GM10266 (cell line): ENCODE data around the gene CPEB1.

Experiments
- DNase-seq: peaks from one replicate; pipeline ENCODE4 v3.0.0; 2012; ENCODE audit errors: extremely low spot score
- TF ChIP-seq, protein P1 (sequence below): IDR thresholded peaks from 2 replicates; pipeline ENCODE4 v1.5.1; 2012; ENCODE audit warnings: mild to moderate bottlenecking, low read depth; ENCODE audit not compliant: control insufficient read depth, insufficient read depth; ENCODE audit errors: missing control alignments

CPEB1 gene

DNA sequence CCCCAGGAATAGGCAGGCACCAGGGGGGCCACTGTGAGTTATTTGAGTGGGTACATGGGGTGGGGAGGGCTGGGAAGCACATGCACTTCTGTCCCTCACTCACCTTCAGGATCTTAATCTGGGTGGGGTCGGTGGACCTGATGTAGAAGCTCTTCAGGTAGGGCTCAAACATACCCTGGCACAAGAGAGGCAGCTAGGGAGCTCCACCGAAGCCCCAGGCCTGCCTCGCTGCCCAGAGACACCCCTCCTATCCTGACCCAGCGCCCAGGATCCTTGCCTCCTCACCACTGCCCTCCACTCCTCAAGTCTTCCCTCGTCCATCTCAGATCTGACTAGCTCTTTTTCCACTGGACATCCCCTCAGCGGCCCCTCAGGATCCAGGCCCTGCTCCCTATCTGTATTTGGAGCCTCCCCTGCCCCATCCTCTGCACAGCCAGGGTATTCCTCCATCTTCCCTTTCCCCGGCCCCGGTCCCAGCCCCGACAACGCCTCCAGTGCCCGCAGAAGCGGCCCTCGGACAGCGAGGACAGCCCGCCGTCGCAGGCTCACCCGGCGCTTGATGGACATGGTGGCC, 32.5 kb upstream of the CPEB1 start:
- DNase-seq = no peak

GRCh38 chr15:82677720-82678323, 30.7 kb upstream of the CPEB1 start:
- no peak for DNase-seq
- TF ChIP-seq, protein P1, sequence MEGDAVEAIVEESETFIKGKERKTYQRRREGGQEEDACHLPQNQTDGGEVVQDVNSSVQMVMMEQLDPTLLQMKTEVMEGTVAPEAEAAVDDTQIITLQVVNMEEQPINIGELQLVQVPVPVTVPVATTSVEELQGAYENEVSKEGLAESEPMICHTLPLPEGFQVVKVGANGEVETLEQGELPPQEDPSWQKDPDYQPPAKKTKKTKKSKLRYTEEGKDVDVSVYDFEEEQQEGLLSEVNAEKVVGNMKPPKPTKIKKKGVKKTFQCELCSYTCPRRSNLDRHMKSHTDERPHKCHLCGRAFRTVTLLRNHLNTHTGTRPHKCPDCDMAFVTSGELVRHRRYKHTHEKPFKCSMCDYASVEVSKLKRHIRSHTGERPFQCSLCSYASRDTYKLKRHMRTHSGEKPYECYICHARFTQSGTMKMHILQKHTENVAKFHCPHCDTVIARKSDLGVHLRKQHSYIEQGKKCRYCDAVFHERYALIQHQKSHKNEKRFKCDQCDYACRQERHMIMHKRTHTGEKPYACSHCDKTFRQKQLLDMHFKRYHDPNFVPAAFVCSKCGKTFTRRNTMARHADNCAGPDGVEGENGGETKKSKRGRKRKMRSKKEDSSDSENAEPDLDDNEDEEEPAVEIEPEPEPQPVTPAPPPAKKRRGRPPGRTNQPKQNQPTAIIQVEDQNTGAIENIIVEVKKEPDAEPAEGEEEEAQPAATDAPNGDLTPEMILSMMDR = no peak

More for the DNA sequence above, 32.5 kb upstream of the CPEB1 start:
- TF ChIP-seq, protein P1 = no peak

DNA sequence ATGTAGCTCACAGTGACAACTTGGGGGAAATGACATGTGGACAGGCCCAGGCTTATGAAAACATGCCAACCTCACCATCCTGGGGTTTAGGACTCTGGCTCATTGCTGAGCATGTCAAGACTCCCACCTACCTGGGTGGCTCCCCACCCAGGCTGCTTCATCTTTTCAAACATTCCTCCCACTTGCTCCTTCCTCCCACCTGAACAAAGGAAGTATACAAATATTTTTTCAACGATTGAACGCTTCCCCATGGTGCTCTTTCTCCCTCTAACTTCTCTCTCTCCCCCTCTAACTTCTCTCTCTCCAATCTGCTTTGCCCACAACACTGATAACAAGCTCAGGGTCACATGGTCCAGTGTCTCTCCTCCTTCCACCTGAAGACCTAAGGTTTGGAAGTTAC, 27.7 kb upstream of the CPEB1 start:
- DNase-seq = no peak
- TF ChIP-seq, protein P1 = no peak

DNA sequence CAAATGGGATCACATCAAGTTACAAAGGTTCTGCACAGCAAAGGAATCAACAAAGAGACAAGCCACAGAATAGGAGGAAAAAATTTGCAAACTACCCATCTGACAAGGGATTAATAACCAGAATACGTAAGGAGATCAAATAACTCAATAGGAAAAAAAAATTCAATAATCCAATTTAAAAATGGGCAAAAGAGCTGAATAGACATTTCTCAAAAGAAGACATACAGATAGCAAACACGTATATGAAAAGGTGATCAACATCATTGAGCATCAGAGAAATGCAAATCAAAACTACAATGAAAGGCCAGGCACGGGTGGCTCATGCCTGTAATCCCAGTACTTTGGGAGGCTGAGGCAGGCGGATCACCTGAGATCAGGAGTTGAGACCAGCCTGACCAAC, 23.5 kb upstream of the CPEB1 start:
- DNase-seq = no peak
- TF ChIP-seq, protein P1 = no peak

DNA sequence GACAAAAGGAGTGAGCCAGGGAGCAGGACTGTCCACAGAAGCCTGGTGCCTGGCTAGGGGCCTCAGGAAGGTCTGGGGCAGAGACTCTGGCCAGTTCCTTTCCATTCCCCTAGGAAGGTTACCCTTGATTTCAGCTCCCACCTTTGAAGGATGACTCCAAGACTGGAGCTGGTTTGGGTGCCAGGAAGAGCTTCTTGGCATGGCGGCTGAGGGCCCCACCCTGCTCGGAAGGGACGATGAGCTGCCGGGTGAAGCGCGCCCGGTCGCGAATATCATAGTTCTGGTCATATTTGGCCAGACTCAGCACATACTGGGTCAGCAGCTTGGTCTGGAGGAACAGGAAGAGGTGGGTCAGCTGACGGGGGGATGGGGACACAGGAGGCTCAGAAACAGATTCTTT, 19.4 kb upstream of the CPEB1 start:
- TF ChIP-seq, protein P1 = no peak
- no peak for DNase-seq

- DNase-seq = no peak
- TF ChIP-seq, protein P1 = no peak
Measured at GRCh38 chr15:82664021-82664420, 16.9 kb upstream of the CPEB1 start.

DNA sequence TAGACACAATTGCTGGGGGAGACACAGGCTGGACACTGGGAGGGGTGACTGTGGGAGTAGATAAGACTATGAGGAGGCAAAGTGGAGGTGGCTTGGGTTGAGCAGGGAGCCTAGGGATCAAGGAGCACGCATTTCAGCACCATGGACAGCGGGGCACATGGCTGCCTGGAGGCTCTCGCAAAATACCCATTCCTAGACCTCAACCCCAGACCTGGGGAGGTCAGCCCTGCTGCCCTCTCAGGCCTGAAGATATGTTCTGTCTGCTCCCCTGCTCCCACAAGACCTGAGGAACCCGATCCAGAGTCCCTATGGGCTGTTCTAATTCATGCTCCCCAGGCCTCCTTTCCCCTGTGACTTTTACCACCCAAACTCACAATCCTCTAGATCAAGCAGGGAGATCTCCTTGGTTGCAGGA, 16.0 kb upstream of the CPEB1 start:
- DNase-seq = peak; percentile 48
- TF ChIP-seq, protein P1 = no peak
